ENCODE data around the gene IFITM5.
"Not testable (repeated sequence)": the region's sequence is repeated elsewhere in the genome, so short reads cannot be mapped to it uniquely, and the experiment has no call there.

The IFITM5 gene

GRCh38 chr11:328012-328411, 28.7 kb upstream of the IFITM5 start:
- DNase-seq (ENCODE audit: low read depth): no peak

GRCh38 chr11:327581-327923, 28.2 kb upstream of the IFITM5 start:
- DNase-seq (ENCODE audit: low read depth): no peak

GRCh38 chr11:326842-327580, 27.7 kb upstream of the IFITM5 start:
- DNase-seq (ENCODE audit: low read depth): no peak

GRCh38 chr11:326592-326841, 27.2 kb upstream of the IFITM5 start:
- DNase-seq (ENCODE audit: low read depth): no peak

DNA sequence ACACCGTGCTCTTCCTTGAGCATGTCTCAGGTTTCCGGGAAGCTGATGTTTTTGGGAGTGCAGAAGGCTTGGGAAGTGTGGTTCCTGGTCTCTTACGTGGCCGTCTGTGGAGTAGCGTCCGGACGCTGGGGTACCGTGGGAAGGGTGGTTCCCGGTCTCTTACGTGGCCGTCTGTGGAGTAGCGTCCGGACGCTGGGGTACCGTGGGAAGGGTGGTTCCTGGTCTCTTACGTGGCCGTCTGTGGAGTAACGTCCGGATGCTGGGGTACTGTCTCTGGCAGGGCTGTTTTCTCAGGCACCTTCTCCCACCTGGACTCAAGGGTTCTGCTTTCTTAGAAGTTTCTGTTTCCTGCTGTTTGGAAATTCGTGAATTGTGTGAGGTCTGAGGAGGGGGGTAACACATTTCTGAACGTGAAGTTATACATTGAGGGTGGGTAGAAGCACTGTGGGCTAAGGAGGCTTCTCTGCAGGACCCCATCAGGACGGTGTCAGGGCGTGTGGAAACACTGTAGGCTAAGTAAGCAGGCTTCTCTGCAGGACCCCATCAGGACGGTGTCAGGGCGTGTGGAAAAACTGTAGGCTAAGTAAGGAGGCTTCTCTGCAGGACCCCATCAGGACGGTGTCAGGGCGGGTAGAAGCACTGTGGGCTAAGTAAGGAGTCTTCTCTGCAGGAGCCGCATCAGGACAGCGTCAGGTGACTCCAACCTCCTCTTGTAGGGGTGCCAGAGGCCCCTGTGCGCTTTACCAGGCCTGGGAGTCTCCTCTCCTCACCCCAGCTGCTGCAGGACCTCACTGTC, 26.7 kb upstream of the IFITM5 start:
- DNase-seq (ENCODE audit: low read depth): no peak

GRCh38 chr11:324593-325517, 25.5 kb upstream of the IFITM5 start:
- DNase-seq (ENCODE audit: low read depth): not testable (repeated sequence)

- DNase-seq (ENCODE audit: low read depth): no peak
Measured at GRCh38 chr11:324156-324555, 24.8 kb upstream of the IFITM5 start.

DNA sequence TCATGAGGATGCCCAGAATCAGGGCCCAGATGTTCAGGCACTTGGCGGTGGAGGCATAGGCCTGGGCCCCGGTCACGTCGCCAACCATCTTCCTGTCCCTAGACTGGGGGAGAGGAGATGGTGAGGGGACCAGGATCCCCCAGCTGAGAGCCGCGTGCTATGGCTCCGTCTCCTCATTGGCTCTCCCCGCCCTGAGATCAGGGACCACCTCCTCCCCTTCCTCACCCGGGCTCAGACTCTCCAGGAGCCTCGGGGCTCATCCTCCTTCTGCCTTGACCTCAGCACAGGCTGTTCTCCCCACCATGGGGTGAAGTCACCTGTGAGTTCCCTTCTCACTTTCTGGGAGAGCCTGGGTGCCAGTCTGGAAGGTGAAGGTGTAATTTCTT, 20.6 kb upstream of the IFITM5 start:
- DNase-seq (ENCODE audit: low read depth): not testable (repeated sequence)

DNA sequence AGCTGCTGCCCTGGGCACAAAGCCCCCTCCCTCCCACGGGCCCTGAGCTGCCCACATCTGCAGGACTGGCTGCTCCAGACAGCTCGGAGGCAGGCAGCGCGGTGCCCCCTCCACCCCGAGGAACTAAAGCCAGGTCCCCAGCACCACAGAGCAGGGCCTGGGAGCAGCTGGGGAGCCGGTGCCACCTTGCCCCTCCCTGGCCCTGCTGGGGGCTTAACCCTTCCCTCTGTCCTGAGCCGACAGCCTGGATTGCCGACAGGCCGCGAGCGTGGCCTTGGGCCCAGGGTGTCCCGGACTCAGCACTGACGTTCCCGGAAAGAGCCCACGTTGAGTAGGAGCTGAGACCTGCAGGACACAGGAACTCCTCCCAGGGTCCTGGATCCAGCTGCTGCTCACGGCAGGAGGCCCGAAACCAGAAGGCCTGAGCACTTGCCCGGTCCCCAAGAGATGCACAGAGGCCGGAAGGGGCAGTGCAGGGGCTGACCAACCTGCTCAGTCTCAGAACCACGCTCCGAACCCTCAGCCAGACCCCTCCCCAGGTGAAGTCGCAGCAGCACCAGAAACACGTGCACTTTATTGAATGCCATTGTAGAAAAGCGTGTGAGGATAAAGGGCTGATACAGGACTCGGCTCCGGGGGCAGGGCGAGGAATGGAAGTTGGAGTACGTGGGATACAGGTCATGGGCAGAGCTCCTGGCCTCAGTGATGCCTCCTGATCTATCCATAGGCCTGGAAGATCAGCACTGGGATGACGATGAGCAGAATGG, 20.0 kb upstream of the IFITM5 start:
- DNase-seq (ENCODE audit: low read depth): not testable (repeated sequence)

DNA sequence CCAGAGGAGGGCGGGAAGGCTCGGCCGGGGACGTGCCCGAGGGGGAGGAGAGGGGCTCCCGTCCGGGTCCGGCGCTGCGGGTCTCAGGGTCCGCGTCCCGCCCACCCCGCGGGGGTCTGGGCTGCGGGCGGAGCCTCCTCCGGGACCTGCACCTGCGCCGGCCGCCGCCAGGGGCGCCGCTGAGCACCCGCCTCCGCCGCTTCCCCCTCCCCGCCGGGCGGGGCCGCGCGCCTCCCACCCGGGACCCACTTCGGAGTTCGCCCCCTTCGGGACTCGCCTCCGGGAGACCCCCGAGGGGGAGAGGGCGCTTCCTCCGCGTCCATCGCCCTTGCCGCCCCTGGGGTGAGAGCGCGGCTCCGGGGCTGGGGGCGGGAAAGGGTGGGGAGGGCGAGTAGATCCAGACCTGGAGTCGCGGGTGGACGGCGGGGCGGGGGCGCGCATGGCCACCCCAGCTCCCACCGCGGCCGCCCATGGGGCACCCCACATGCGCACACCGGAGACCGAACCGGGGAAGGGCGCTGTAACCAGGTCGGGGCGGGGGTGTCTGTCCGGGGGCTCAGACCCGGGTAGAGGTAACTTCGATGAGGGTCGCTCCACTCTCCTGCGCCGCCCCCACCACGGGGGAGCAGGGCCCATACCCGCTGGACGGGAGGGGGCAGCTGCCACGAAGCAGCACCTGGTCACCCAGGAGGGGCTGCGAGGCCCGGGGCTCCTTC, 19.2 kb upstream of the IFITM5 start:
- DNase-seq (ENCODE audit: low read depth): not testable (repeated sequence)

DNA sequence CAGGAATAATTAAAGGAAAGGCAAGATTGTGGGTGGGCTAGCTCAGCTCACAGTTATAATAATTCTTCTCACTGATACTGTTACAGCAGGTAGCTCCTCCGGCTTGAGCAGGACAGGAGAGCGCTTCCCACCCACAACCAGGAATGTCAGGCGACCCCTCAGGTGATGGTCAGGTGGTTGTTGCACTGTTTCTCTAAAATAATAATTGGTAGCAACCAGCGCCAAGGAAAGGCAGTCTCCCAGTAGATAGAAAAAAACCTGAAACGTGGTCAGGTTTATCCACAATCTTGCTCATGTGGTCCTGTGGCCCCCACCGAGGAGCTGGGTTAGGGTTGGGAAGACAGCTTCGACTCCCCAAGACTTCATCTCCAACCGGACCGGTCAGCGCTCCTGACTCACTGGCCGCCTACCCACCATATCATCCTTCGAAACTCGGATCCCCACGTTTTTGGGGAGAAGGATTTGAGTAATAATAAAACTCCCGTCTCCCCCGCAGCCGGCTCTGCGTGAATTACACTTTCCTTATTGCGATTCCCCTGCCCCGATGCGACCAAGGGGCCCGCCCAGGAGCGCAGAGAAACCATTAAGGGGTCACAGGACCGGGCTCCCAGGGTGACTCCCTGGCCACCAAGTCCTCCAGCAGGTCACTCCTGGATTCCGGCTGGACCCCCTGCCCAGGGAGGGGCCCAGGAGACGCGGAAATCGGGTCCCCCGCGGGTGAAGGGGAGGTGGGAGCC, 18.5 kb upstream of the IFITM5 start:
- not testable (repeated sequence) for DNase-seq (ENCODE audit: low read depth)

- DNase-seq (ENCODE audit: low read depth): no peak
Measured at GRCh38 chr11:316891-317301, 17.6 kb upstream of the IFITM5 start.

DNA sequence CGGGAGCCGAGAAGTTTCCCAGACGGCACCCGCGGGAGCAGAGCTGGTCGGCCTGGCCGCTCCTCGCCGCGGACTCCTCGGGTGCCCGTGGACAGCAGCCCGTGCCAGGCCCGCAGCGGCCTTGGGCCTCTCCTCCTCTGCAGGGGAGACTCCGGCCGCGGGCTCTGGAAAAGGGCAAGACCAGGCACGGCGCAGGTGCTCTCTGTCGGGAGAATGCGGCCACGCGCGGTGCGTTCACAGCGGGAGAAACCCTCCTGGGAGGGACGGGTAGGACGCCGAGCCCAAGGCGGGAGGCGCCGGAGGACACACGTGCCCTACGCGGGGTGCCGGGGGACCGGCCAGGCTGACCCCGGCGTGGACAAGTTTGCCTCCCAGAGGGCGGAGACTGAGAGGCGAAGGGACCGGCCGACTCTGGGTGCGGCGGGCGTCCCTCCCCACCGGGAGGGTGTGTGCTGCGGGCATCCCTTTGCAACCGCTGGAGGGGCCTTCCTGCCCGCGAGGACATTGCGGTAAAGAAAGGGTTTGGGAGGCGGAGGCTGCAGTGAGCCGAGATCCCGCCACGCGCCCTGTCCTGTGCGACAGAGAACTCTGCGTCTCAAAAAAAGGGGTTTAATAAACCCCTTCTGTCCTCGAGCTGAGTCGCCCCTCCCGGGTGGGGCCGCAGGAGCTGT, 16.8 kb upstream of the IFITM5 start:
- DNase-seq (ENCODE audit: low read depth): no peak

- no peak for DNase-seq (ENCODE audit: low read depth)
Measured at GRCh38 chr11:315516-315994, 16.2 kb upstream of the IFITM5 start.

- no peak for DNase-seq (ENCODE audit: low read depth)
Measured at GRCh38 chr11:315051-315481, 15.7 kb upstream of the IFITM5 start.

- not testable (repeated sequence) for DNase-seq (ENCODE audit: low read depth)
Measured at GRCh38 chr11:314554-314875, 15.2 kb upstream of the IFITM5 start.

GRCh38 chr11:313787-314553, 14.6 kb upstream of the IFITM5 start, which contains the start of gene IFITM1:
IFITM1 (plus strand) TSS chr11:314040; CDS start chr11:314171, 131 bp downstream.
- peak; percentile 83 for DNase-seq (ENCODE audit: low read depth)

GRCh38 chr11:313304-313786, 14.0 kb upstream of the IFITM5 start:
- DNase-seq (ENCODE audit: low read depth): no peak

Measured in stromal cell of bone marrow (primary cell).